GM12801 (cell line): ENCODE results near the gene ZFYVE27.

Experiments
- CTCF ChIP-seq: IDR thresholded peaks from one replicate; pipeline ENCODE4 v1.5.1; 2011; ENCODE audit warnings: control low read depth; ENCODE audit not compliant: insufficient read length; ENCODE audit errors: extremely low read depth

ZFYVE27 gene

DNA sequence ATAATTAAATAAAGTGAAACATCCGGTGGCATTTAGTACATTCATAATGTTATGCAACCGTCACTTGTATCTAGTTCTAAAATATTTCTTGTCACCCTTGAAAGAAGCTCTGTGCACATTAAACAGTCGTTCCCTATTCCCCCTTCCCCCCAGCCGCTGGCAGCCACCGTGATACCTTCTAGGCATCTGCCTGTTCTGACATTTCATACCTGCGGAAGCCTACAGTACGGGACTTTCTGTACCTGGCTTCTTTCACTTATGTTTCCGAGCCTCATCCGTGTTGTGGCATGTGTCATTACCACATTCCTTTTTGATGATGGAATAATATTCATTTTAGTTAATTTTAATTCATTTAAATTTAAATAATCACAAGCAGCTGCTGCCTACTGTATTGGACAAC lies 48.8 kb downstream of the ZFYVE27 start:
- no peak for TF ChIP-seq CTCF

- no peak for TF ChIP-seq CTCF
These were observed 51.9 kb downstream of the ZFYVE27 start for GRCh38 chr10:97788552-97789442.

DNA sequence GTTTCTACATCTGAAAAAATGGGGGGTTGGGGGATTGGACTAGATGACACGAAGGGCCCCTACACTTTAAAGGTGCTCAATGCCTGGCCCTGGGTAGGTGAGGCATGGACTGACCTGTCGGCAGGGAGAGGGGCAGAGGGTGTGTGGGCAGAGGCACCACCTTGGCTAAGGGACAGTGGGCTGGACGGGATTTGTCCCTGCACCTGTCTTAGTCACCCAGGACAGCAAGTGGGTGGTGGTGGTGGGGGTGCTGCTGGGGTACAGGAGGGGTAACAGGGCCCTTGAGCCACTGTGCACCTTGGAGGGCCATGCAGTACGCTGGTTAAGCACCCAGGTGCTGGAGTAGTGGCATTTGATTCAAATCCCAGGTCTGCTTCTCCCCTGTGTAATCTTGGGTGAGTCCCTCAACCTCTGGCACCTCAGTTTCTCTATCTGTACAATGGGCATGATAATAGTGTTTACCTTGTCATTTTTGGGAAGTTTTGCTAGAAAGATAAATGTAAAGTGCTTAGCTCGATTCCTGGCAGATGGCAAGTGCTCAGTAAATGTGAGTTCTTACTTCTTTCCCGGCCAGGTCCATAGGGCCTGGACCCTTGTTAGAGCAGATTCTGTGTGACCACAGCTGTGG lies 53.0 kb downstream of the ZFYVE27 start:
- no peak for TF ChIP-seq CTCF

- TF ChIP-seq CTCF = no peak
These were observed 55.1 kb downstream of the ZFYVE27 start for GRCh38 chr10:97791824-97792721.

DNA sequence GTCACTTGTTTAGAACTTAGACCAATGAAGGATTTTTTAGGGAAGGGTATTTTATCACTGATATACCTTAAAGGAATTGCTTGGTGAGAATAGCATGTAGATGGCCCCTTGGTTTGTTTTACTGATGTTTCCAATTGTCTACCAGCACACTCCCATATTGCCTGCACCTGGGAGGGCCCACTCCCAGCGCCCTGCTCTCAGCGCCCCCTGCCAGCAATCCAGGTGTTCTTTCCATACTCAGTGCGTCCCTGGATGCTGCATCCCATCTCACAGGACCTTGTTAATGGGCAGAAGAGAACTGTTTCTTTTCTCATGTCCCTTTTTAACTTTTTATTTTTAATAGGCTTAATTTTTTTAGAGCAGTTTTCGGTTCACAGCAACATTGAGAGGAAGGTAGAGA lies 59.0 kb downstream of the ZFYVE27 start:
- no peak for TF ChIP-seq CTCF

GRCh38 chr10:97796651-97797050 lies 59.7 kb downstream of the ZFYVE27 start:
- TF ChIP-seq CTCF = no peak
